ENCODE measurements around the gene MYO1B.

The MYO1B gene

GRCh38 chr2:191320881-191321280, 75.7 kb downstream of the MYO1B start:
- no peak overlapping the region for H3K27ac ChIP-seq (ENCODE audit: low read length)
- H4K20me1 ChIP-seq (ENCODE audit: insufficient read depth, low read length) = no peaks in the 10 kb centered on the region
- peaks cover 12% of the 10 kb centered on the region for H3K4me1 ChIP-seq (ENCODE audit: low read length)
- no peaks in the 10 kb centered on the region for H3K36me3 ChIP-seq (replicated peaks; ENCODE audit: low read depth, low read length)
- H3K9me3 ChIP-seq (ENCODE audit: insufficient read depth, low read length) = peaks cover 9% of the 10 kb centered on the region; the same call in 1 of the 2 replicates
- H3K79me2 ChIP-seq (ENCODE audit: low read length) = no peaks in the 10 kb centered on the region
- H3K27me3 ChIP-seq (ENCODE audit: low read depth, low read length) = peaks cover 23% of the 10 kb centered on the region
- TF ChIP-seq CTCF (IDR thresholded peaks at IDR 0.05; ENCODE audit: low read depth, low read length) (no peak), EZH2phosphoT487 (IDR thresholded peaks at IDR 0.05; ENCODE audit: low read depth) (no peak)
- H3K4me3 ChIP-seq (ENCODE audit: low read length) = no peak overlapping the region
- no peak overlapping the region for H3K9ac ChIP-seq (ENCODE audit: low read length)
- H3K4me2 ChIP-seq (ENCODE audit: low read length) = no peak overlapping the region
- H2AFZ ChIP-seq (ENCODE audit: low read depth, low read length) = no peak overlapping the region

GRCh38 chr2:191321861-191322662, 76.9 kb downstream of the MYO1B start:
- H3K9ac ChIP-seq (ENCODE audit: low read length) = no peak overlapping the region
- no peak overlapping the region for H3K27ac ChIP-seq (ENCODE audit: low read length)
- H3K36me3 ChIP-seq (replicated peaks; ENCODE audit: low read depth, low read length) = no peaks in the 10 kb centered on the region
- H4K20me1 ChIP-seq (ENCODE audit: insufficient read depth, low read length) = no peaks in the 10 kb centered on the region
- no peaks in the 10 kb centered on the region for H3K79me2 ChIP-seq (ENCODE audit: low read length)
- peak overlapping the region; percentile 9; the same call in 1 of the 2 replicates for H3K4me2 ChIP-seq (ENCODE audit: low read length)
- H3K4me1 ChIP-seq (ENCODE audit: low read length) = peaks cover 10% of the 10 kb centered on the region
- peaks cover 18% of the 10 kb centered on the region for H3K27me3 ChIP-seq (ENCODE audit: low read depth, low read length)
- H3K9me3 ChIP-seq (ENCODE audit: insufficient read depth, low read length) = peaks cover 9% of the 10 kb centered on the region; the same call in 1 of the 2 replicates
- no peak overlapping the region for H3K4me3 ChIP-seq (ENCODE audit: low read length)
- H2AFZ ChIP-seq (ENCODE audit: low read depth, low read length) = no peak overlapping the region
- no peak for TF ChIP-seq CTCF (IDR thresholded peaks at IDR 0.05; ENCODE audit: low read depth, low read length)

DNA sequence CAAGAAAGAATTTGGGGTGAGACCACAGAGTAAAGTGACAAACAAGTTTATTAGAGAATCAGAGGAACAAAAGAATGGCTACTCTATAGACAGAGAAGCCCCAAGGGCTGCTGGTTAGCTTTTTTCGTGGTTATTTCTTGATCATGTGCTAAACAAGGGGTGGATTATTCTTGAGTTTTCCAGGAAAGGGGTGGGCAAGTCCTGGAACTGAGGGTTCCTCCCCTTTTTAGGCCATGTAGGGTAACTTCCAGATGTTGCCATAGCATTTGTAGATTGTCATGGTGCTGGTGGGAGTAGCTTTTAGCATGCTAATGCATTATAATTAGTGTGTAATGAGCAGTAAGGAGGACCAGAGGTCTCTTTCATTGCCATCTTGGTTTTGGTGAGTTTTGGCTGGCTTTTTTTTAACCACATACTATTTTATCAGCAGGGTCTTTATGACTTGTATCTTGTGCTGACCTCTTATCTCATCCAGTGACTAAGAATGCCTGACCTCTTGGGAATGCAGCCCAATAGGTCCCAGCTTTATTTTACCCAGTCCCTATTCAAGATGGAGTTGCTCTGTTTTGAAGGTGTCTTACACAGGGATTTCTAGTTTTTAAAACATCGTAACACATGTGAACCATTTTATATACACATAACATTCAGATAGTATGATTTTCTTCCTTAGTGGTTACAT, 77.8 kb downstream of the MYO1B start:
- Histone ChIP-seq H3K79me2 (ENCODE audit: low read length) (no peaks in the 10 kb centered on the region), H3K27ac (ENCODE audit: low read length) (no peak overlapping the region), H3K27me3 (ENCODE audit: low read depth, low read length) (peaks cover 18% of the 10 kb centered on the region), H3K9me3 (ENCODE audit: insufficient read depth, low read length) (peaks cover 9% of the 10 kb centered on the region; the same call in 1 of the 2 replicates), H3K9ac (ENCODE audit: low read length) (no peak overlapping the region), H3K36me3 (replicated peaks; ENCODE audit: low read depth, low read length) (no peaks in the 10 kb centered on the region), H3K4me2 (ENCODE audit: low read length) (no peak overlapping the region), H2AFZ (ENCODE audit: low read depth, low read length) (no peak overlapping the region), H3K4me1 (ENCODE audit: low read length) (peaks cover 10% of the 10 kb centered on the region), H3K4me3 (ENCODE audit: low read length) (no peak overlapping the region), H4K20me1 (ENCODE audit: insufficient read depth, low read length) (no peaks in the 10 kb centered on the region)
- TF ChIP-seq CTCF (IDR thresholded peaks at IDR 0.05; ENCODE audit: low read depth, low read length) (no peak), EZH2phosphoT487 (IDR thresholded peaks at IDR 0.05; ENCODE audit: low read depth) (no peak)

- peaks cover 9% of the 10 kb centered on the region for H3K27me3 ChIP-seq (ENCODE audit: low read depth, low read length)
- H3K79me2 ChIP-seq (ENCODE audit: low read length) = no peaks in the 10 kb centered on the region
- no peaks in the 10 kb centered on the region for H3K36me3 ChIP-seq (replicated peaks; ENCODE audit: low read depth, low read length)
- TF ChIP-seq CTCF (IDR thresholded peaks at IDR 0.05; ENCODE audit: low read depth, low read length) = no peak
- no peak for TF ChIP-seq EZH2phosphoT487 (IDR thresholded peaks at IDR 0.05; ENCODE audit: low read depth)
- H3K9me3 ChIP-seq (ENCODE audit: insufficient read depth, low read length) = peaks cover 9% of the 10 kb centered on the region; the same call in 1 of the 2 replicates
- no peak overlapping the region for H3K27ac ChIP-seq (ENCODE audit: low read length)
- no peak overlapping the region for H3K9ac ChIP-seq (ENCODE audit: low read length)
- H2AFZ ChIP-seq (ENCODE audit: low read depth, low read length) = no peak overlapping the region
- H4K20me1 ChIP-seq (ENCODE audit: insufficient read depth, low read length) = no peaks in the 10 kb centered on the region
- H3K4me1 ChIP-seq (ENCODE audit: low read length) = peaks cover 10% of the 10 kb centered on the region
- H3K4me2 ChIP-seq (ENCODE audit: low read length) = no peak overlapping the region
- H3K4me3 ChIP-seq (ENCODE audit: low read length) = no peak overlapping the region
Observed at GRCh38 chr2:191325651-191326365, 80.6 kb downstream of the MYO1B start.

Measured in OCI-LY3 (cell line).